Measurements from ENCODE around the gene CBARP.

The CBARP gene

DNA sequence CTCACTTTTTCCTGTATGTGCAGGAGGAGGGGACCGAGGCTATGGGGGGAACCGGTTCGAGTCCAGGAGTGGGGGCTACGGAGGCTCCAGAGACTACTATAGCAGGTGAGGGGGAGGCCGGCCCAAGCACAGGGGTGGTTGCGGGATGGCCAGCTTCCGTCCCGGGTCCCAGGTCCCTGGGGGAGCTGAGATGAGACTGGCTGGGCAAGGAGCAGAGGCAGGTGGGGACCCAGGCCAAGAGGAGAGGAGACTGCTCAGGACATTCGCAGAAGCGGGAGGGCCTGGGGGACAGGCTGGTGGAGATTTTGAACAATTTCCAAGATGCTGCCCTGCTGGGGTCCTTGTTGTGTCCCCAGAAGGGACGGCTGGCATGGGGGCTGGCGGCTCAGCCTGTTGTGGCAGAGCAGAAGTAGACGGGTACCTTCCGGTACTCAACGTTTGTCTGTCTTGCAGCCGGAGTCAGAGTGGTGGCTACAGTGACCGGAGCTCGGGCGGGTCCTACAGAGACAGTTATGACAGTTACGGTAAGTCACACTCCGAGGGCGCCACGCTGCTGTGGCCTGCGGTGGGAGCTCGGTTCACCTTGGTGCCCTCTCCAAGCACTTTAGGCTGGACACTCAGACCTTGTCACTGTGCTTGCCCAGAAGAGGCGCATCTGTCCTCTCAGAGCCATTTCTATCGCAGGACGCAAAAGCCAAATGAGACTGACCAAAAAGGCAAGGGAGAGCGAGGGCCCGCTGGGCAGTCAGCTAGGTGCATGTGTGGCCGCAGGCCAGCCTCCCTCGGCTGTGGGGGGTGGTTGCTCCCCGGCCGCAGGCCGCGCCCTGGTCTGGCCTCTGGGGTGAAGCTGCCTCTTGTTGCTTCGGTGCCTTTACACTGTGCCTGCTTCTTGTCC lies 34.0 kb upstream of the CBARP start:
- H3K4me3 ChIP-seq (ENCODE audit: low read depth, low read length) = peak overlapping the region; percentile 63
- TF ChIP-seq CTCF (IDR thresholded peaks at IDR 0.05; ENCODE audit: low read depth, low read length, missing control alignments) = no peak
- in situ Hi-C loops (cut with HindIII; ENCODE audit: low sequenced_read_pairs) = no loop called here
- no peak for DNase-seq (ENCODE audit: low read depth)

GRCh38 chr19:1270854-1271527 lies 33.2 kb upstream of the CBARP start:
- no peak for TF ChIP-seq CTCF (IDR thresholded peaks at IDR 0.05; ENCODE audit: low read depth, low read length, missing control alignments)
- no peak for DNase-seq (ENCODE audit: low read depth)
- in situ Hi-C loops (cut with HindIII; ENCODE audit: low sequenced_read_pairs) = no loop called here

GRCh38 chr19:1270213-1270853 lies 32.5 kb upstream of the CBARP start:
- no peak for TF ChIP-seq CTCF (IDR thresholded peaks at IDR 0.05; ENCODE audit: low read depth, low read length, missing control alignments)
- DNase-seq (ENCODE audit: low read depth) = no peak
- in situ Hi-C loops (cut with HindIII; ENCODE audit: low sequenced_read_pairs) = no loop called here
- peak overlapping the region; percentile 63 for H3K4me3 ChIP-seq (ENCODE audit: low read depth, low read length)

More at GRCh38 chr19:1270854-1271527, 33.2 kb upstream of the CBARP start:
- H3K4me3 ChIP-seq (ENCODE audit: low read depth, low read length) = peak overlapping the region; percentile 63

DNA sequence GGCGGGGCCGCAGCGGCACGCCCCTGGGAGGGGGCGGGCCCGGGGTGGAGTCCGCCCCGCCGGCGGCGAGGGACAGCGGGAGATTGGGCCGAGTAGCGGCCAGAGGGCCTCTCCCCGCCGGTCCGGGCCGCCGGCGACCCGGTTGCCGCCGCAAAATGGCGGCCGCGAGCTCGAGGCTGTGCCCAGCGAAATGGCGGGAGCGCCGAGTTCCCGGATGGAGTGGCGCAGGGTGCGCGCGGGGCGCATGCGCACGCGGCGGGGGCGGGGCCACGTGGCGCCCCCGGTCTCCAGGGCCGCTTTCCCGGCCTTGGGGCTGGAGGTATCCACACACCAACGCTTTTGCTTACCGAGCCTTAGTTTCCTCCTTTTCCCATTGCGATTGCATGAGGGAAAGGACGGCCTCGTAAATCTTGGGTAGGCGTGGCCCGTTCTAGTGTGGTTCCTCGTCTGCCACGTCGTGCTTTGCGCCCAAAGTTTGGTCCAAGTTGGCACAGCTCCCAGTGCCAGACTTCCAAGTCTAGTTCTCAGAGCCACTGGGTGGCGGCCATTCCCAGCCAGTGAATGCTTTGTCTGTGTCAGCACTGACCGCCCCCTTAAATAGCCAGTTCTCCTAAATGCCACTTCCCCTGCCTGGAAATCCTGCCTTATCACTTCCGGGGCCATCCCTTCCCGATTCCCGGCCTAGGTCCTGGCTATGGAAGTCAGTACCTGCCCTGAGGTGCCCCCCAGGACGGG lies 31.8 kb upstream of the CBARP start:
- in situ Hi-C loops (cut with HindIII; ENCODE audit: low sequenced_read_pairs) = no loop called here
- no peak for TF ChIP-seq CTCF (IDR thresholded peaks at IDR 0.05; ENCODE audit: low read depth, low read length, missing control alignments)
- DNase-seq (ENCODE audit: low read depth) = peak; percentile 59
- H3K4me3 ChIP-seq (ENCODE audit: low read depth, low read length) = peak overlapping the region; percentile 63

- H3K4me3 ChIP-seq (ENCODE audit: low read depth, low read length) = peak within 1 kb of the TSS; percentile 63
- in situ Hi-C loops (cut with HindIII; ENCODE audit: low sequenced_read_pairs) = no loop called here
- peak; percentile 96 for DNase-seq (ENCODE audit: low read depth)
- no peak for TF ChIP-seq CTCF (IDR thresholded peaks at IDR 0.05; ENCODE audit: low read depth, low read length, missing control alignments)
Observed at GRCh38 chr19:1269065-1269477, 31.3 kb upstream of the CBARP start, which contains the start of gene CIRBP. Gene CIRBP, plus strand, starts transcription at chr19:1269332. Its CDS starts 1,602 bp downstream, at chr19:1270934.

Data from astrocyte of the cerebellum (primary cell).